GOT3 (cell line): ENCODE measurements around the gene ADGRL2.

ENCODE experiments used
- DNase-seq: peaks from one replicate; lab custom pipeline; 2025; ENCODE audit warnings: mixed read lengths; lab: John Stamatoyannopoulos, UW

The ADGRL2 gene

DNA sequence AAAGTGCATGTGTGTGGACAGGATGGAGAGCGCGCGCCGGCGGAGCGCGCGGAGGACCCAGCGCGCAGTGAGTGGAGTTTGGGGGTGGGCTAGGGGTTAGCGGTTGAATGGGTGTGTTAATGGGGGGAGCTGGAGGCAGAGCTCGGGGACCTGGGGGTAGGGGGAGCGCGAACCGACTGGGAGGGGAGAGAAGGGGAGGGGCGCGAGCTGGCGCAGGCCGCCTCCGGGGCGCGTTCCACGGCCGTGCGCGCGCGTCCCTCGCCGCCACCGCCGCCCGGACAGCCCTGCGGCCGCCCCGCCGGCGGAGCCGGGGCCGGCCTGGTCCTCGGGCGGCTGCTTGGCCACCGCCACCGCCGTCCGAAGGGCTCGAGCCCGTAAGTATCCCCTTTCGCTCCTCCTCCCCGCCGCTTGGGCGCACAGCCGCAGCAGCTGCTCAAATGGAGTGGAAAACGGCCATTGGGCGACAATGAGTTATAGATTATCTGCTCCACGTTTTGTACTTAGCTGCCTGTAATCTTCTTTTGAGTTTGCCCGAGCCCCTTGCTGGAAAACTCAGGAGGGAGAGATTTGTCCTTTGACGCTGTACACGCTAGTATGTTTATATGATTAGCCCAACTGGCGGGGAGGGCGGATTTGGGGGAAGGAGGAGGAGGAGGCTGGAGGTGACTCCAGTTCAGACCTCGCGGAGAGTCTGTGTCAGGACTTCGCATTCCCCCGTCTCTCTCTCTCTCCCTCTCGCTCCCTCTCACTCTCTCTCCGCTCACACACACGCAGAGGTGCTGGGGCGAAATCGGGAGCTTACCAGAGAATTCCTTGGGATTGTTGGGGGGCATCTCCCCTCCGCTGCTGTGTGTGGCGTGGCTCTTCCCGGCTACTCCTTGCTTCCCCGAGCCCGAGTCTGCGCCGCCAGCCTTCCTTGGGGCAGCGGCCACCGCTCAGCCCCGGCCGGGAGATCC is at the start of gene ADGRL2:
TSS of gene ADGRL2 (plus strand) at position 240 of the 956 bp plus-strand sequence. CDS start 36,051 bp downstream, outside the sequence.
- DNase-seq, result no peak

DNA sequence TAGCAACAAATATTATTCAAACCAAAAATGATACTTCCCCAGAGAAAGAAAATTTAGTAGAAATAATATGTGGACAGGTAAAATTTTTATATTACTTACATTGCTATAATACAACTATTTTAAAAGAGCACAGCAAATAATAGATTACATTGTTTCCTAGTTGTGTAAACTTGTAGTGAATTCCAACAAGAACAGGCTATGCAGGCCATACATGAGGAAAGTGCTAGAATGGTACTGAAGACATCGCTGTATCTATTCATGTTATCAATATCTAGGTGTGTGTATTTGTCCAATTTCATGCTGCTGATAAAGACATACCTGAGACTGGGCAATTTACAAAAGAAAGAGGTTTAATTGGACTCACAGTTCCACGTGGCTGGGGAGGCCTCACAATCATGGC is 47.9 kb upstream of the ADGRL2 start:
- DNase-seq, result no peak

GRCh38 chr1:81754424-81754823 is 46.3 kb upstream of the ADGRL2 start:
- DNase-seq, result no peak

DNA sequence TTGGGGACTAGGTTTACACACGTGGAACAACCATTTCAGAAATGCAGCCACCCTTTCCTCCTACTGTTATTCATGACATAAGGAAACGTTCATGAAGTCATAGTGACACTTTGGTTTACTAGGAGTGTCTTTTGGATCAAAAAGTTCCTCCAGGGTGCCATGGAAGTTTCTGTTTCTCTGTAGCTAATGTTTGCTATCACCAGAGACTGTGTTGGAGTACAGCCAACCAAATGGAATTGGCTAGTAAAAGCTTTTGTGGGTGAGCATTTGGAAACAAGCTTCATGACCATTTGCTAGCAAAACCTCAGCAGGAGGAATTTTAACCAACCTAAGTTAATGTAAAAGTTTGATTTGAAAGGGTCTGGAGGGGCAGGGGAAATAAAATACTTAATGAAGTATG is 43.9 kb upstream of the ADGRL2 start:
- DNase-seq, result no peak

GRCh38 chr1:81757398-81758020 is 43.2 kb upstream of the ADGRL2 start:
- DNase-seq, result no peak

GRCh38 chr1:81758181-81758580 is 42.6 kb upstream of the ADGRL2 start:
- no peak for DNase-seq

DNA sequence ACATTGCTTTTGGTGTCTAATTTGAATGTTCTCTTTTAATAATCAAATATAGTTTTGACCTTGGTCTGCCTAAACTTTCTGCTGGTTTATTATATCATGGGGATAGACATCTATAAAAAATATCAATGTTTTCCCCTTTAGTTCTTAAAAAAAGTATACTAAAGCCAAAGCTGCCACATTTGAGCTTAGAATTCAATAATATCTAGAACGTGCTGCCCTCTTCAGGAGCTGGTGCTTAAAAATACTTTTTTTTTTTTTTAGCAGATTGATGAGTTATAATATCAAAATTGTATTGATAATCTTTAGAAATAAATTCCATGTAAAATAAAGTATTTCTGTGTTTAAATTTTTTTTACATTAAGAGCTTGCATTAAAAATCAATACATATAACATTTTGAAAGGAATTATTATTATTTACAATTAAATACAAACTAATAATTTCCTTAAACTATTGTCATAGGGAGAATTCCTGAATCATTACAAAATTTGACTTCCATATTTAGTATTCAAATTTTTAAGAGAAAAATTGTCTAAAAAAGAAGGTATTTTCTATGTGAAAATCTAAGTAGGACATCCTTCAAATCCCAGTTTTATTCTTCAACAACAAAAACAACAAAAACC is 40.1 kb upstream of the ADGRL2 start:
- DNase-seq, result no peak

GRCh38 chr1:81775510-81775909 is 25.2 kb upstream of the ADGRL2 start:
- no peak for DNase-seq

- no peak for DNase-seq
These were observed 19.9 kb upstream of the ADGRL2 start for GRCh38 chr1:81780705-81781454.

DNA sequence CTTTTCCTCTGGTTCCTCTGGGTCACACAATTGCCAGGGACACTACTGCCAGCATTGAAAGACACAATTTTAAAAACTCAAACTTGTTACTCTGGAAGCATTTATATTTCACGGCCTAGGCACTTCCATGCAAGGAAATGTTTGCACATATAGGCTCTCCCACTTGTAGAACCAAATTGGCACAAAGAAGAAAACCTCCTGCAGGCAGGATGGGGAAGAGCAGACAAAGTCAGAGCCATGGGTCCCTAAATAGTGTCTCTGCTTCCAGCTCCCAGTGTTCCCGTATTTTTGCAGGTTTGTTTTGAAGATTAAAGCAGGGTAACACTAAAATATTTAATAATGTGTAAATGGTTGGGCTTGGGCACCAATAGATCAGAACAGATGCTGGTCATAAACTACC is 19.0 kb upstream of the ADGRL2 start:
- DNase-seq, result no peak

DNA sequence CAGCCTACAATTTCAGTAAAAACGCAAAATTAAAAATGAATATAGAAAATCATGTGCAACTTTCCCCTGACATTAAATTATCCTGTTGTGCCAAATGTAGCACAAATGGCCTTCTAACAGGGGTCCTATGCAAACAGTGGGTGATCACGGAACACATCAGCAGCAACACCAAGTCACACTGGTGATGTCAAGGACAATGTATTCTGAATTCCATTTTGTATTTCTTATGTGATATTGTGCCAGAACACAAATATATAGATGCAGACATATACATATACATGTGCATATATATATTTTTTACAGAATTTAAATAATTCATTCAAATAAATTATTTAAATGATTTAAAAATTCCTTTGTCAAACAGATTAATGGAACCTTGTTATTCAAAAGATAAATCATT is 8.6 kb upstream of the ADGRL2 start:
- no peak for DNase-seq

- no peak for DNase-seq
These were observed 3.0 kb upstream of the ADGRL2 start for GRCh38 chr1:81797701-81798100.

- no peak for DNase-seq
These were observed 617 bp upstream of the ADGRL2 start for GRCh38 chr1:81799939-81800694.

DNA sequence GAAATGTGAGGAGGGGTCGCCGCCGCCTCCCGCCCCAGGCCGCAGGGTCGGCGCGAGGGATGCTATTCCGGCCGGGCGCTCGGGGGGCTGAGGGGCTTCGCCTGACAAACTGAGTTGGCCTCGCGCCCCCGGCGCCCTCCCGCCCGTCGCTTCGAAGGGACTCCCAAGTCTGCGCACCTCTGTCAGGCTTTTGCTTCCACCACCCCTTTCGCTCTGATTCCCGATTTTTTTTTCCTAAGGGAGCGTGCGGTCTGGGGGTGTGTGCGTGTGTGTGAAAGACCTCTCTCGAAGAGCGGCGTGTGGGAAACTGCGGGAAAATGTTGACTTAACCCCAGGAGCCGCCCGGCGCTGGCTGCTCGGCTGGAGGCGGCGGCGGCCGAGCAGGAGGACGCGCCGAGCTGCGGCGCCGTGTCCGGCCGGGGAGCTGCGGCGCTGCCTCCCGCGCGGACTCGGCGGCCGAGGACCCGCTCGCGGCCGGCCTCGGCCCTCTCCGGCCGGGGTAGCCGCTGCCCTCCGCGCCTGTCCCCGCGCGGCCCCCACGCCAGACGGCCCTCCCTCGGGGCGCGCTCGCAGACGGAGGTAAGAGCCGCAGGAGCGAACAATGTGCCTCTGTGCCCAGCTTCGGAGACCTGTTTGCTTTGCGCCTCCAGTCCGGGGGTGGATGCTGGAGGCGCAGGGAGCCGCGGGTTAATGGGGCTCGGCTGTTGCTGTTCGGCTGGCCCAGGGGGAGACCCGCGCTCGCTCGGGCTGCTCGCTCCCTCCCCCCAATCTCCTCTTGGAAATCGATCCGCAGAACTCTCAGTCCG is 1.1 kb downstream of the ADGRL2 start:
- no peak for DNase-seq

DNA sequence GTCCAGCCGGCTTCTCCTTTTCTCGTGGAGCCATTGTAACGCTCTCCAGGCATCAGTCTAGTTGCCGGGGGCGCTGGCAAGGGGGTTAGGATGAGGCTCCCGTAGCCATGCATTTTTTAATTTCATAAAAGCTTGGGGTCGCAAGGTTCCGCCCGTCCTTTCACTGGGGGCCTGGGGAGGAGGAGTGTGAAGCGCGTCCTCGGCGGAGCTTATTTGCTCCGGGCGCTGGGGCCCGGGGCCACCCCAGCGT is 1.6 kb downstream of the ADGRL2 start:
- DNase-seq, result no peak

- DNase-seq, result no peak
These were observed 2.1 kb downstream of the ADGRL2 start for GRCh38 chr1:81802707-81803430.

DNA sequence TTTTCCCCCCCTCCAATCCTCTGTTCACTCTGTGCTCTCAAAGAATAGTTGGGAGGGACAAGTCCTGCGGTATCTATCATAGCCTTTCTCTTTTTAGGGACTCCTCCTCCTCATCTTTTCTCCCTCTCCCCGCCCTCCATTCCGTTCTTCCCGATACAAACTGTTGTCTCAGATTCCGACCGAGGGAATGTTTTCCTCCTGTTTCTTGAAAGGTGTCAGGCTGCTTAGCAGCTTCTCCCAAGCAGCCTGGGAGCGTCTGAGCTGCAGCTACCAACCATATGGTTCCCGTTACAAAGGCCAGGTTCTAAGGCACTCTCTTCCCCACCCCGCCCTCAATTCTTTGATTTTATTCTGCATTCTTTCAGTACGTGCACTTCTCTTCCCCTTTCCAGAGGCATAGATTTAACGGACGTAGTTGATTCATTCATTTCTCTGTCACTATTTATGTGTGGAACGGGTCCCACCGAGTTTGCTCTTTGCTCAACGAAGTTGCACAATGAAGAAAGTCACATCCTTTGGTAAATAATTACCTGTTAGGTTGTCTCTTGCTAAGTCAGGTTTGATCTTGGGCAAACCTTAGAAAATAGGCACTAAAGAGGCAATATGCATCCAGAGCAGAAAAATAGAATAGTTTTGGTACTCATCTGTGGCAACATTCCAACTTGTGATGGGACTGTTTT is 2.8 kb downstream of the ADGRL2 start:
- DNase-seq, result no peak

- DNase-seq, result no peak
These were observed 3.6 kb downstream of the ADGRL2 start for GRCh38 chr1:81804312-81804711.
